Retinal pigment epithelial cell (primary cell): ENCODE data around the gene OR13G1.

Experiments used
- DNase-seq: peaks from one replicate; pipeline ENCODE4 v3.0.0-alpha.2; 2010; ENCODE audit warnings: low read depth
- H3K4me3 ChIP-seq: 2 replicates; pipeline ENCODE4 v1.5.1; 2011; ENCODE audit warnings: mild to moderate bottlenecking, low read length, control low read depth, moderate library complexity
- TF ChIP-seq, protein P1 (sequence below): conservative IDR thresholded peaks from 2 replicates; pipeline ENCODE4 v1.5.1; 2011; ENCODE audit warnings: low read depth, low read length, control low read depth, inconsistent platforms

OR13G1 gene

DNA sequence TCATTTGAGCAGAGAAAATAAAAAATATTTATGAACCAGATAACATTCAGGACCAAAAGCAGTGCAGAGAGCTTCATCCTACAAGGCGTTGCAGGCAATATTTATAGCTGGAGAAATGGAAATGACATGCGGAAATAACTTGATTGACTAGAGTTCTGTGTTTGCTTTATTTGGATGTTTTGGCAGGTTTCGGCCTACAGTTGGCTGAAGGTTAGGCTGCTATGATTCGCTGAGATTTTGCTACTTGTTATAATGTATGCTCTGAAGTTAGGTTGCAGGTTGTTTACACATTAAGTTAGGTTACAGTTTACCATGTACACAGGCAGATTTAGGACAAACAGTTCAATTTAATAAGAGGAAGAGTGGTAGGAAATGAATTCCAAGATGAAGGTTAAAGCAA, 632 bp upstream of the OR13G1 start:
- no peak overlapping the region for H3K4me3 ChIP-seq
- TF ChIP-seq, protein P1, sequence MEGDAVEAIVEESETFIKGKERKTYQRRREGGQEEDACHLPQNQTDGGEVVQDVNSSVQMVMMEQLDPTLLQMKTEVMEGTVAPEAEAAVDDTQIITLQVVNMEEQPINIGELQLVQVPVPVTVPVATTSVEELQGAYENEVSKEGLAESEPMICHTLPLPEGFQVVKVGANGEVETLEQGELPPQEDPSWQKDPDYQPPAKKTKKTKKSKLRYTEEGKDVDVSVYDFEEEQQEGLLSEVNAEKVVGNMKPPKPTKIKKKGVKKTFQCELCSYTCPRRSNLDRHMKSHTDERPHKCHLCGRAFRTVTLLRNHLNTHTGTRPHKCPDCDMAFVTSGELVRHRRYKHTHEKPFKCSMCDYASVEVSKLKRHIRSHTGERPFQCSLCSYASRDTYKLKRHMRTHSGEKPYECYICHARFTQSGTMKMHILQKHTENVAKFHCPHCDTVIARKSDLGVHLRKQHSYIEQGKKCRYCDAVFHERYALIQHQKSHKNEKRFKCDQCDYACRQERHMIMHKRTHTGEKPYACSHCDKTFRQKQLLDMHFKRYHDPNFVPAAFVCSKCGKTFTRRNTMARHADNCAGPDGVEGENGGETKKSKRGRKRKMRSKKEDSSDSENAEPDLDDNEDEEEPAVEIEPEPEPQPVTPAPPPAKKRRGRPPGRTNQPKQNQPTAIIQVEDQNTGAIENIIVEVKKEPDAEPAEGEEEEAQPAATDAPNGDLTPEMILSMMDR = no peak
- DNase-seq = no peak

DNA sequence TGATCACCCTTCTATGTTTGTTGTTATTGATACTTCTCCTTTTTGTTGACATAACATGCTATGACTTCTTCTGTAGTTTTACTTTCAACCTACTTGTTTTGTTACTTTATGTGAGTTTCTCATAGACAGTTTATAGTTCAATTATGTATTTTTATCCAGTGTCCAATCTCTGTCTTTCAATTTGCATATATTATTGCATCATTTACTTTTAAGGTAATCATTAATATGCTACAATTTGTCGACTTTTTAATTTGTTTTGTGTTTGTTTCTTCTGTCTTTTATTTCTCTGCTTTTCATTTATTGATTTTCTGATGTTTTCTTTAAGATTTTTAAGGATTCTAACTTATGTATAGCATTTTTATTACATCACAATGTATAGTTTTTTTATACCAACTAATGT, 10.3 kb downstream of the OR13G1 start:
- DNase-seq = no peak
- TF ChIP-seq, protein P1 = no peak

DNA sequence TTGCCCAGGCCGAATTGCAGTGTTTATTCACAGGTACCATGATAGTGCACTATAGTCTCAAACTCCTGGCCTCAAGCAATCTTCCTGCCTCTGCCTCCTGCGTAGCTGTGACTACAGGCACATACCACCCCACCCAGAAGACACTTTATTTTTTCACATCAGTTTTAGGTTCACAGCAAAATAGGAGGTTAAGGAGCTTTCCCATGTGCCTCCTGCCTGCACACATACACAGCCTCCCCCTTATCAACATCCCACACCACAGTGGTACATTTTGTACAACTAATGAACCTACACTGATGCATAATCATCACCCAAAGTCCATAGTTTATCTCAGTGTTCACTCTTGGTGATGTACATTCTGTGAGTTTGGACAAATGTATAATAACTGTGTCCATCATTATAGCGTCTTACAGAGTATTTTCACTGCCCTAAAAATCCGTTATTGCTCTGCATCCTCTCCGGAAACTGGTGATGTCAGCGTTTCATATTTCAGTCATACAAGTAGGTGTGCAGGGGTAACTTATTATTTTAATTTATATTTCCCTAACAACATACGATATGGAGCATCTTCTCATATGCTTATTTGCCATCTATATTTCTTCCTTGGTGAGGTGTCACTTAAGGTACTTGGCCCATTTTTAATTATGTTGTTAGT, 23.2 kb downstream of the OR13G1 start:
- TF ChIP-seq, protein P1 = no peak
- no peak overlapping the region for H3K4me3 ChIP-seq
- DNase-seq = no peak

More for the DNA sequence above, 10.3 kb downstream of the OR13G1 start:
- H3K4me3 ChIP-seq = no peak overlapping the region

DNA sequence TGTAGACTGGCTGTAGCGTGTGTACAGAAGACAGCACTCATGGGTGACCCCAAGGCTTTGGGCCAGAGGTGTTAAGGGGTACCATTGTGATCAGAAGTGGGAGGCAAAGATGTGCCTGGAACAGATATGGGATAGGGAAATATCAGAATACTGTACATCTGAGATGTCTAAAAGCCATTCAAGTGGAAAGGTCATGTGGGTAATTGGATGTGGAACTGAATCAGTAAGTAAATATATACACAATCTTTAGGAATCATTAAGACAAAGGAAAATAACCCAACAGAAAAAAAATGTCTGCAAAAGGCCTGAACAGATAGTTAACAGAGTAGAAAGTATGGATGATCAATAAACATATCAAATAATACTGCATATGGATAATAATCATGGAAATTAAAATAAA, 26.5 kb downstream of the OR13G1 start:
- TF ChIP-seq, protein P1 = no peak
- no peak overlapping the region for H3K4me3 ChIP-seq
- no peak for DNase-seq

GRCh38 chr1:247647864-247648263, 31.7 kb downstream of the OR13G1 start:
- TF ChIP-seq, protein P1 = no peak
- DNase-seq = no peak
- H3K4me3 ChIP-seq = no peak overlapping the region

DNA sequence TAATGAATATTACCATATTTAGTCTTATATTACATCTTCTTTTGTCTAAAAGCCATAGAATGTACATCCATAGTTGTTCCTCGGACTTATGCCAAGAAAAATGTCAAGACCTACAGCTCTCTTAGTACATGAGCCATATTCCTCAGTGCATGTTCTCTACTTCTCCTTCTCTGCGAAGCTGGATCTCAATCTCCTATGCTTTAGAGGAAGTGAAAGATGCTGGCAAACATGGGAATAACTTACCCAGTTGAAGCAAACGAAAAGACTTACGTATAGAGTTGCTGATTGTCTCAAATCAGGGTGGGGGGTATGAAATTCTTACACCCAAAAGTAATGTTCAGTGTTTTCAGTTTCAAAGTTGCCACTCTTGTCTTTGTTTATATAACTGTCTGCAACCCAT, 32.7 kb downstream of the OR13G1 start:
- H3K4me3 ChIP-seq = no peak overlapping the region
- DNase-seq = no peak
- TF ChIP-seq, protein P1 = no peak

- no peak for DNase-seq
- H3K4me3 ChIP-seq = no peak overlapping the region
- TF ChIP-seq, protein P1 = no peak
These were observed 36.8 kb downstream of the OR13G1 start for GRCh38 chr1:247642742-247643141.
